Activated CD4-positive, alpha-beta memory T cell treated with anti-CD3 and anti-CD28 coated beads, Interleukin-2, amount 10 ng/mL, durations not matched to agents 7 days and 5 days (primary cell): ENCODE measurements around the gene PHKB. TPM values are rescaled to one million over a fixed set of nuclear protein-coding genes. Genes with fewer than 3 reads are reported as not detected.

Experiments
- CTCF ChIA-PET: fragments of 350-600 bp; sonication (Branson Sonifier 250); formaldehyde crosslinking; loops from one replicate; lab custom pipeline; 2021; ENCODE audit warnings: antibody characterized with exemption, inconsistent platforms; lab: Charles Lee
- POLR2A ChIA-PET: fragments of 350-600 bp; sonication (Branson Sonifier 250); formaldehyde crosslinking; loops from one replicate; lab custom pipeline; 2021; ENCODE audit warnings: antibody characterized with exemption; lab: Charles Lee
- DNase-seq: peaks from one replicate; pipeline ENCODE4 v3.0.0-alpha.2; 2020
- H3K27ac Mint-ChIP-seq: one replicate; pipeline ENCODE4 v1.8.0; 2021; ENCODE audit warnings: mild to moderate bottlenecking, mixed read lengths
- H3K27me3 Mint-ChIP-seq: one replicate; pipeline ENCODE4 v1.8.0; 2021; ENCODE audit warnings: mixed read lengths
- H3K36me3 Mint-ChIP-seq: one replicate; pipeline ENCODE4 v1.8.0; 2021; ENCODE audit warnings: low read depth, mixed read lengths
- H3K4me1 Mint-ChIP-seq: one replicate; pipeline ENCODE4 v1.8.0; 2021; ENCODE audit warnings: mixed read lengths
- H3K4me3 Mint-ChIP-seq: one replicate; pipeline ENCODE4 v1.8.0; 2021; ENCODE audit warnings: mild to moderate bottlenecking, mixed read lengths
- H3K9me3 Mint-ChIP-seq: one replicate; pipeline ENCODE4 v1.8.0; 2021; ENCODE audit warnings: mixed read lengths
- total RNA-seq, 2 experiments: library from RNA; stranded (reverse); gene quantifications; one replicate each; pipeline ENCODE4 v1.2.3, GENCODE V29; 2021

The PHKB gene
- total RNA-seq, 2 experiments from 2014 or later = 33.2 to 36.3 TPM

DNA sequence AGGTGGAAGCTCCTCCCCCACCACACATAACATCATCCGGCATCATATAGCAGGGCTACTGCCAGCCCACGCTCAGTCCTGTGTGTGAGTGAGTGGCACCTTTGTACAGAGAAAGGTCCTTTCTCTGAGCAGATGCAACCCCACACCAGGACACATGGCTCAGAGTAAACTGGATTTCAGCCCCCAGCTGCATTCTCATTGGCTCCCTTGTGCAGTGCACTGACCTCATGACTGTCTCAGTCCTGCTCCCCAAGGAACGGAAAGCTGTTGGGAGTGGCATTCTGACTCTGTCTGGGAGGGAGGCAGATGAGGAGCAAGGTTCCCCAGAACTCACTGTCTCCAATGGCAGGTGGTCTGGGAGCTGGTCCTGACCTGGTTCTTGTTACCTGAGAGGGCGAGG lies 244.1 kb downstream of the PHKB start:
- no peak overlapping the region for H3K27ac Mint-ChIP-seq
- H3K9me3 Mint-ChIP-seq = peaks cover 4% of the 10 kb centered on the region
- no peaks in the 10 kb centered on the region for H3K27me3 Mint-ChIP-seq
- no peaks in the 10 kb centered on the region for H3K4me1 Mint-ChIP-seq
- POLR2A ChIA-PET = no interaction called here
- peaks cover 10% of the 10 kb centered on the region for H3K36me3 Mint-ChIP-seq
- H3K4me3 Mint-ChIP-seq = no peak overlapping the region
- DNase-seq = no peak
- CTCF ChIA-PET = no interaction called here

DNA sequence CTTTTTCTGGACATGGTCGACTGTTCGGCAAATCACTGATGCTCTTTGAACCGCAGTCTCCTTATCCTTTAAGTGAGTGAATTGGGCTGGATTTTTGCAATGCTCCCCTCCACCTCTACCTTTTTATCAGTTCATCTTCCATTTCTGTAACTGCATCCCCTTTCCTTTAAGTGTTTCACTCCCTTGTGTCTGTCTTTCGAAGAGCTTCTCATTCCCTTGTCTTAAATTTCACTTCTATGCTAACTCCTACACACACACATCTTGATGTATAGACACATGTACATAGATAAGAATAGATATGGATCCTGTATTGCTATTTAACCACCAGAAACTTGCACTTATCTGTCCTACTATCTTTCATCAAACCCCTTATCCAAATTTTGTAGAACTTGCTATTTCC lies 250.7 kb downstream of the PHKB start:
- DNase-seq = no peak
- no peak overlapping the region for H3K4me3 Mint-ChIP-seq
- no peak overlapping the region for H3K27ac Mint-ChIP-seq
- ChIA-PET POLR2A (no interaction called here), CTCF (no interaction called here)
- H3K27me3 Mint-ChIP-seq = peaks cover 14% of the 10 kb centered on the region
- H3K9me3 Mint-ChIP-seq = no peaks in the 10 kb centered on the region
- no peaks in the 10 kb centered on the region for H3K36me3 Mint-ChIP-seq
- H3K4me1 Mint-ChIP-seq = peaks cover 28% of the 10 kb centered on the region

DNA sequence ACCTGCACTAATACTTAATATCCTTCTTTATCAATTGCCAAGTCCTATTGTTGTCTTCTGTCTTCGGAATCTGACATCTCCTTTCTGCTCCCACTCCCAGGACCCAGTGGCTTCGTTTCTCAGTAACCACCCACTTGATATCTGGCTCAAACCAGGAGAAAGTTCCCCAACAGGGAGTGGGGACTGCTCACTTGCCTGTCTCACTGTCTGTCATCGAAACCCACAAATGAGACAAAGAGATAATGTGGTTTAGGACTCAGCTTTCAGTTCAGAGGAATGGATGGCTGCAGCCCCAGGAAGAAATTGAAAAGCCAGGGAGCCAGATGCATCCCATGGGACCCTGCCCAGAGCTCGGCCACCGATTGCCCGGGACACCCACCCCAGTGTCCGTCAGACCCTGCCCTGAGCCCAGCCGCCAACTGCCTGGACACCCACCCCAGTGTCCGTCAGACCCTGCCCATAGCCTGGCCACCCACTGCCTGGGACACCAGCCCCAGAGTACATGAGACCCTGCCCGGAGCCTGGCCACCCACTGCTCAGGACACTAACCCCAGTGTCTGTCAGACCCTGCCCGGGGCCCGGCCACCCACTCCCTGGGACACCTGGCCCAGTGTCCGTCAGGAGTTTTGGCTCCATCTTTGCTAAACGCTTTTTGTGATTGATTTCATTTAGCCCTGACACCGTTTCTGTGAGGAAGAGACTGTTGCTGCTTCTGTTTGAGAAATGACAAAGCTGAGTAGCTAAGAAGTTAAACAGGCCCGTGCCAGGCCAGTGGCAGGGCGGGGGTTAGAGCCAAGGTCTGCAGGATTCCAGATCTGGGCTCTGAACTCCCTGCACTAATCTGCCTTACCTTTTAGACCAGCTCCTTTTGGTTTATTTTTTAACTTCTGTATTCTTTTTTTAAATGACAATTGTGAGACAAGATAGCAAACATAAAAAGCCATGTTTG lies 251.4 kb downstream of the PHKB start:
- H3K36me3 Mint-ChIP-seq = no peaks in the 10 kb centered on the region
- no peak for DNase-seq
- peaks cover 14% of the 10 kb centered on the region for H3K27me3 Mint-ChIP-seq
- peaks cover 28% of the 10 kb centered on the region for H3K4me1 Mint-ChIP-seq
- H3K27ac Mint-ChIP-seq = no peak overlapping the region
- H3K9me3 Mint-ChIP-seq = no peaks in the 10 kb centered on the region
- H3K4me3 Mint-ChIP-seq = no peak overlapping the region
- POLR2A ChIA-PET = no interaction called here
- CTCF ChIA-PET = no interaction called here

DNA sequence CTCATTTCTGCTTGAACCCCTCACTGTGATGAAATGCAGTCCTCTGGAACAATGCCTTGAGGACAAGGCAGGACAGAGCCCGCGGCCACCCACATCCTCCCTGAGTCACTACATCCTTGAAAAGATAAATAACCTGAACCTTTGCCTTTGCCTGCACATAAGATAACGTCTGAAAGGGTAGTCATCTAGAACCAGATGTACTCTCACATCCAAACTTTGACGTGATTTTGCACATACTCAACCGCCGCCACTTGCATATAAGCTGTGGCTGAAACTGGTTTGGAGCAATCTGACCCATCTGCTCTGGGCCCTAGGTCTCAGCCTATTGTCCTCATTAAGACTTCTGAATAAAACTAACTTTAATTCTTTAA lies 252.1 kb downstream of the PHKB start:
- POLR2A ChIA-PET = no interaction called here
- H3K9me3 Mint-ChIP-seq = no peaks in the 10 kb centered on the region
- H3K4me3 Mint-ChIP-seq = no peak overlapping the region
- no peaks in the 10 kb centered on the region for H3K36me3 Mint-ChIP-seq
- DNase-seq = peak; percentile 61
- CTCF ChIA-PET = no interaction called here
- H3K27ac Mint-ChIP-seq = no peak overlapping the region
- peaks cover 28% of the 10 kb centered on the region for H3K4me1 Mint-ChIP-seq
- H3K27me3 Mint-ChIP-seq = peaks cover 14% of the 10 kb centered on the region

DNA sequence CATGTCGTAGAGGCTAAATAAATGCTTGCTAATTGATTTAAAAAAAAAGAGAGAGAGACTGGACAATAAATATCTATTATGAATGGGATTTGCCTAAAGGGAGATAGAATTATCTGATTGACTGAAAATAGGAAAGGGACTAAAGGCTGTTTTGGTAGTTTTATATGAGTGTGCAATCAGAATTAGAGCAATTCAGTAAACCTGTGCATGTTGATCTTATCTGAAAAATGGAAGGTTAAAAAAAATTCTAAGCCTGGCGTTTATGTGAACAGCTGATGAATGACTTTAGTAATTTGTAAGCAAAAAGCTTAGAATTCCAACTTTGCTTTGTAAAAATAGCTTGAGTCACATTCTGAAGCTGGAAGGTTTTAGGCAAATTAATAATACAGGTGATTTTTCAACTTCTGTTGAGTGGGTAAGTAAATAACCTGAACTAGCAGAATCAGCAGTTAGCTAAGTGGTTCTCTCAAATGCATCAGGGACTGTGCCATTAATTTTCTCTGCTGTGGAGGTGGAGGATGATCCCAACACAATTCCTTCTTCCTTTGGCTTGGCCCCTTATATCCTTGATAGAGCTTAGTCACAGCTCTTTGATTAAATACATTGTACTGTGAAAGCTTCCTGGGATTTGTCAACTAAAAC lies 254.4 kb downstream of the PHKB start:
- ChIA-PET POLR2A (no interaction called here), CTCF (no interaction called here)
- peaks cover 12% of the 10 kb centered on the region for H3K27me3 Mint-ChIP-seq
- peaks cover 28% of the 10 kb centered on the region for H3K4me1 Mint-ChIP-seq
- no peak overlapping the region for H3K27ac Mint-ChIP-seq
- no peak overlapping the region for H3K4me3 Mint-ChIP-seq
- no peak for DNase-seq
- no peaks in the 10 kb centered on the region for H3K36me3 Mint-ChIP-seq
- H3K9me3 Mint-ChIP-seq = no peaks in the 10 kb centered on the region

DNA sequence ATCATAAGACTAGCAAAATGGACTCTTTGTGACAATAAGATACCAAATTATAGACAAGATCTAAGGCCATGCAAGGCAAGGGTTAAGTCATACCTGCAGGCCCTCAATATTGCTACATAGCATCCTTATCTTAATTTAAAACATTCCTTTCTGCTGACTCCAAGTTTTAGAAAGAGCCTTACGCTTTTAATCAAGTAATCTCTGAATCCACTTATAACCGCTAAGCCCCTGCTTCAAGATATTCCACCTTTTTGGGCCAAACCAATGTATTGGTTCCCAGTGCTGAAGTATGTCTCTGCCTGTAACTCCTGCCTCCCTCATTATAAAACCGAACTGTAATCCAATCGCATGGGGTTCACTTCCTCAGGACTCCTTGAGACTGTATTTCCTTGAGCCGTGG lies 255.4 kb downstream of the PHKB start:
- no peak overlapping the region for H3K27ac Mint-ChIP-seq
- DNase-seq = no peak
- H3K27me3 Mint-ChIP-seq = peaks cover 11% of the 10 kb centered on the region
- no peak overlapping the region for H3K4me3 Mint-ChIP-seq
- POLR2A ChIA-PET = no interaction called here
- no peaks in the 10 kb centered on the region for H3K36me3 Mint-ChIP-seq
- H3K4me1 Mint-ChIP-seq = peaks cover 28% of the 10 kb centered on the region
- no peaks in the 10 kb centered on the region for H3K9me3 Mint-ChIP-seq
- CTCF ChIA-PET = no interaction called here

DNA sequence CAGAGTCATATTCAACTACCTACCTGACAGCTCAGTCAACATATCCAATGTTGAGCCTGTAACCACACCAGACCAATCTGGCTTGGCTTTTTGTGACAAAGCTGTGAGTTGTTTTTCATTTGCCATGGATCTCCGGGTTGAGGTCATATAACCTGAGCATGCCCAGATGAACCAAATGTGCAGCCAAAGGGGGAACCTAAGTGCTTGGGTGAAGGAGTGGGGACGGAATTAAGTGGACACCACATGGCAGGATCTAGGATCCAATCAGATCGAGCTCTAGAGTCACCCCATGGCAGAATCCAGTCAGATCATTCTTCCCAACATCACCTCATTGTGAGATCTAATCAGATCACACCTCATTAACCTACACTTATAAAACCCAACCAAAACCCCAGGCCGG lies 258.6 kb downstream of the PHKB start:
- Mint-ChIP-seq H3K9me3 (no peaks in the 10 kb centered on the region), H3K27me3 (peaks cover 14% of the 10 kb centered on the region), H3K4me1 (peaks cover under 1% of the 10 kb centered on the region), H3K27ac (no peak overlapping the region), H3K36me3 (no peaks in the 10 kb centered on the region), H3K4me3 (no peak overlapping the region)
- ChIA-PET CTCF (no interaction called here), POLR2A (no interaction called here)
- DNase-seq = no peak

DNA sequence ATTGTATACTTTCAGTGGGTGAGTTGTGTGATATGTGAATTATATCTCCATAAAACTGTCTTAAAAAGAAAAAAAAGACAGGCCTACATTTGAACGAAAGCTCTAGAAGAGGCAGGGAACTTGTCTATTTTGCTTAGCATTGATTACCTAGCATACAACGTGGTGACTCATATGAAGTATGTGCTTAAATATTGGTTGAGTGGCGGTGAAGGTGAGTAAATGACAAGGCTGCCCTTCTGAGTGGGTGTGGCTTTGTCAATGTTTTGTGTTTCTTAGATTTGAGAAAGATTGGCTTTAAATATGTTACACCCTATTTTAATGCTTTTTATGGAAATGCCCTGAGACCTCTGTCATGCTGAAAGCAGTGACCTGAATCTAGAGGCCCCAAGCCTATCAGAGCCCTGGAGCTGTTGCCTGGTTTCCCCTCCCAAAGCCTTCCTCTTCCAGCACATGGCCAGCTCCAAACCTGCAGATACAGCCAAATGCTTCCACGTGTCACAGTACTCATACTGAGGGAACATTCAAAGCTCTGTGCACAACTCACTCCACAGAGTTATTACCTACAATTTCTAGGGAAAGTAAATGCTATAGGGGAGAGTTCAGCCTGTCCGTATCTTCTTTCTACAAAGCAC lies 260.0 kb downstream of the PHKB start:
- Mint-ChIP-seq H3K27me3 (peaks cover 11% of the 10 kb centered on the region), H3K4me1 (no peaks in the 10 kb centered on the region), H3K4me3 (no peak overlapping the region), H3K9me3 (no peaks in the 10 kb centered on the region), H3K36me3 (no peaks in the 10 kb centered on the region), H3K27ac (no peak overlapping the region)
- ChIA-PET CTCF (no interaction called here), POLR2A (no interaction called here)
- DNase-seq = no peak

DNA sequence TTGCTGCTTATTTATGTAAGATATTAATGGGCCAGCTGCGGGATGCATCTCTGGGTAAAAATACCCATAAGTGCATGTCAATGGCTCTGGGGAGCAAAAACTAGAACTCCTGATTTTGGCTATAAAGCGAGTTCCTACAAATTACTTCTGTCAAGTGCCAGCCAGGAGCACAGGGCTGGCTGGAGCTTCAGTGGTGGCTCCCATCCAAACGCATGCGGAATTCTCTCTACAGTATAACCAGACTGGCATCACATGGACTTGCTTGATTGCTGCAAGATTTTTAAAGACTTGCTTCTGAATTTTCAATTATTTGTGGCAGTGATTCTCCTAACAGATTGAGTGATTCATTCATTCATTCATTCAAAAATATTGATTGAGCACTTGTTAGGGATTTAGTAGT lies 260.9 kb downstream of the PHKB start:
- Mint-ChIP-seq H3K27ac (no peak overlapping the region), H3K27me3 (peaks cover 11% of the 10 kb centered on the region), H3K9me3 (no peaks in the 10 kb centered on the region), H3K4me1 (no peaks in the 10 kb centered on the region), H3K4me3 (no peak overlapping the region), H3K36me3 (no peaks in the 10 kb centered on the region)
- ChIA-PET POLR2A (no interaction called here), CTCF (no interaction called here)
- no peak for DNase-seq

DNA sequence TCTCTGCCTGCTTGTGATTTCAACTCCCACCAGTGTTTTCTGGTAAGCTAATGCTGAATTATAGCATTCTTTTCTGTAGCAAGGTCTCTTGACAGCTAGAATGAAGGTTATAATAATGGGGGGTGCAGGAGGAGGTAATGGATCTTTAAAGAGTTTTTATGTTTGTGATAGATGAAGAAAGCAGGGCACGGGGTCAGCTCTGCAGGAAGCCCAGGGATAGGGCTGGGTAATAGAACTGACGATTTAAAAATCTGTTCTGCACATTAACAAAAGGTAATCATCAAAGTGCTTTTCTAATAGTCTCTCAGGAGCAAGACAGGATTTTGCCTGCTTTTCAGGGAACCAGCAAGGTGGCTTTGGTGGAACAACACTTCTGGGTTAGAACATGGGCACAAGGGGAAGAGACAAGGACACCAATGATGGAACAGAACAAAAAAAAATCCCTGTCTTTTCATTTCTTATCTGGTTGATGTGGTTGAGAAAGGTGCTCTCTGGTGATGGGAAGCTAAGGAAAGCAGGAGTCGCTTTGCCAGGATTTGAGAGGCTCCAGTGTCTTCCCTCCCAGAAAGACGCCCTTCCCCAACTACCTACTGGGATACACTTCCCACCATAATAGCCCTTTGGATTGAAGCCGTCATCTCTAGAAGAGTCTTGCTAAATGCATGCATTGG lies 263.1 kb downstream of the PHKB start:
- Mint-ChIP-seq H3K4me3 (no peak overlapping the region), H3K27ac (no peak overlapping the region), H3K4me1 (peaks cover 6% of the 10 kb centered on the region), H3K9me3 (no peaks in the 10 kb centered on the region), H3K36me3 (no peaks in the 10 kb centered on the region), H3K27me3 (peaks cover 11% of the 10 kb centered on the region)
- ChIA-PET POLR2A (no interaction called here), CTCF (interaction anchor here (1.1 kb wide), 1 partner anchor 25 kb away, joined by 4 read pairs; no protein-coding TSS in a partner anchor)
- no peak for DNase-seq

DNA sequence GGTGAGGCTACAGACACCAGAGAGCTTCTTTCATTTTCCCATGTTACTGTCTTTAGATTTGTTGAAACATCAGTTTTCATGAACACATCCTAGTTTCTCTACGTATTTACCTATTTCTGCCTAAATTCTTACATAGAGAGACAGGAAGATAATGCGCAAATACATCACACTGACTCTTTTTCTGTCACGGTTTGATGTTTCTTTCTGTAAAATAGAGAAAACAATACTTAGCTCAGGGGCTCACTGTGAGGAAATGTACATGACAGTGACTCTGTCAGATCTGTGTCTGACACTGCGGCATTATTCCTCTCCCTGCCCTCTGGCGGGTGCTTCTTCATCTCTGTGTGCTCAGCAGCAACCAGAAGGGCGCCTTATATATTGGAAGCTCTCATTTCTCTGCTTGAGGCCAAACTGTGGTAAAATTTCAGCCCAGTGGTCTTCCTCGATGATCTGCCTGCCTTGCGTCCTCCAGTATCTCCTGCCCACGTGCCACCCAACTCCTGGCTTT lies 264.1 kb downstream of the PHKB start:
- H3K4me1 Mint-ChIP-seq = peaks cover 6% of the 10 kb centered on the region
- no peak for DNase-seq
- H3K9me3 Mint-ChIP-seq = no peaks in the 10 kb centered on the region
- no peak overlapping the region for H3K4me3 Mint-ChIP-seq
- no peak overlapping the region for H3K27ac Mint-ChIP-seq
- ChIA-PET POLR2A (no interaction called here), CTCF (no interaction called here)
- H3K36me3 Mint-ChIP-seq = no peaks in the 10 kb centered on the region
- peaks cover 13% of the 10 kb centered on the region for H3K27me3 Mint-ChIP-seq

DNA sequence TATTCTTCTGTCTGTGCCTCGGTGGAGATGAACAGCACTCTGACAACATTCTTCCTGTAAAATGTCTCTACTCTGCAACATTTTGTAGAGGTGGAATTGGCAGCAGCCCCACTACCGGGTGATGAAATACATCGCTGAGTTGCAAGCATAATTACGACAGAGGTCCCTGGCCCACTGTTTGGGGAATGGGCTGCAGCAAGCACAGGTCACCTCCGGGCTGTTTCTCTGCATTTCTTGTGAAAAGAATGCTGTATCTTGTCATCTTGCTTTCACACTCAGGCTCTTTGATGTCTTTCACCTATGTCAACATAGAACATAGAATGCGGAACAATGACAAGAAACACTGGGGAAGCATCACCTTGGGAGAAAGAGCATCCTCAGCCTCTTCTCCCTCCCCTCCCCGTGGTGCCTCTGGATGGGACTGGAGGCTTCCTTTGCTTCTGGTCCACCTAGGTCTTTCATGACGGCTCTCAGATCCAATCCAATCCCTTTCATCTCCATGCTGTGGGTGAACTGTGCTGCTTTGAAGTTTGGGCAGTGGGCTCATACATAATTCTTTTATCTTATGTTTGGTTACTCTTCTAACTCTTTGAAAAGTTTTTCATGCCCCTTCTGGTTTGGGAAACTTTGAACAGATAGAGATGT lies 265.0 kb downstream of the PHKB start:
- POLR2A ChIA-PET = no interaction called here
- Mint-ChIP-seq H3K27ac (no peak overlapping the region), H3K4me1 (peaks cover 6% of the 10 kb centered on the region), H3K9me3 (no peaks in the 10 kb centered on the region), H3K36me3 (no peaks in the 10 kb centered on the region), H3K27me3 (peaks cover 13% of the 10 kb centered on the region), H3K4me3 (no peak overlapping the region)
- CTCF ChIA-PET = no interaction called here
- DNase-seq = no peak
